ENCODE measurements around the gene NINJ1. TPM values are rescaled to one million over a fixed set of nuclear protein-coding genes. Genes with fewer than 3 reads are reported as not detected.
A peak's percentile ranks its signal among the peaks of the same experiment; 100 is the strongest.

The NINJ1 gene
- total RNA-seq, 1 donor from 2014 or later: 21.6 TPM

DNA sequence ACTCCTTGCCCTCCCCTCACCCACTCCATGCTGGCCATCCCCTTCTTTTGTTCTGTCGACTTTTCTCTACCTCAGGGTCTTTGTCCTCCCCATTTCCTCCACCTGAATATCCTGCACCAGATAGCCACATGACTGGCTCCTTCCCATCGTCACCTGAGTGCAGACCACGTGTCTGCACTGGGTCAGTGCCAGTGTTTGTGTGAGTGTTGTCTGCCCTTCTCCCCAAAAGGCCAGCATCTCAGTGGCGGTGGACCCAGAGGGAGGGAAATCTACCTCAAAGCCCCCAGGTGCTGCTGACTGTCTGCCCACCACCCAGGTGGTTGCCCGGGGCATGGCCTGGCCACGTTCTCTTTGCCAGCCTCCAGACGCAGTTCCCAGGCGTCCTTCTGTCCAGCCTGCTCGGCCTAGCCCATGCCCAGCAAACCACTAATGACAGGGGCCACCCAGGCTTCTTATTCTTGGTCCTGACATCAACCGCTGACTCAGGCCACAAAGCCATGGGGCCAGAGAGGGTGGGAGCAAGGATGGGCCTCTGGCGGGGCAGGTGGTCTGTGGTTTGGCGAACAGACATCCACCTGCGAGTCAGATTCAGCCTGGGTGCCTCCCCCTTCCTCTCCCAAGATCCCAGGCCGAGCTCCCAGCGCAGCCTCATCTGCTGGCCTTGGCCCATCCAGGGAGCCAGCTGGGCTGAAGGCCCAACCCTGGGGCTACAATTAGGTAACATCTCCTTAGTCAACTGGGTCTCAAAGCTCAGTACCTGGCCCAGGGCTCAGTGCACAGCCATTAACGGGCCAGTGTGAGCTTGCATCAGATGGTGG lies 5.5 kb upstream of the NINJ1 start:
- Mint-ChIP-seq H3K4me1 (ENCODE audit: unreplicated experiment) (peaks cover 6% of the 10 kb centered on the region), H3K36me3 (no peaks in the 10 kb centered on the region), H3K9me3 (no peaks in the 10 kb centered on the region), H3K4me3 (no peak overlapping the region), H3K27ac (no peak overlapping the region), H3K27me3 (no peaks in the 10 kb centered on the region)
- TF ChIP-seq, protein P1, sequence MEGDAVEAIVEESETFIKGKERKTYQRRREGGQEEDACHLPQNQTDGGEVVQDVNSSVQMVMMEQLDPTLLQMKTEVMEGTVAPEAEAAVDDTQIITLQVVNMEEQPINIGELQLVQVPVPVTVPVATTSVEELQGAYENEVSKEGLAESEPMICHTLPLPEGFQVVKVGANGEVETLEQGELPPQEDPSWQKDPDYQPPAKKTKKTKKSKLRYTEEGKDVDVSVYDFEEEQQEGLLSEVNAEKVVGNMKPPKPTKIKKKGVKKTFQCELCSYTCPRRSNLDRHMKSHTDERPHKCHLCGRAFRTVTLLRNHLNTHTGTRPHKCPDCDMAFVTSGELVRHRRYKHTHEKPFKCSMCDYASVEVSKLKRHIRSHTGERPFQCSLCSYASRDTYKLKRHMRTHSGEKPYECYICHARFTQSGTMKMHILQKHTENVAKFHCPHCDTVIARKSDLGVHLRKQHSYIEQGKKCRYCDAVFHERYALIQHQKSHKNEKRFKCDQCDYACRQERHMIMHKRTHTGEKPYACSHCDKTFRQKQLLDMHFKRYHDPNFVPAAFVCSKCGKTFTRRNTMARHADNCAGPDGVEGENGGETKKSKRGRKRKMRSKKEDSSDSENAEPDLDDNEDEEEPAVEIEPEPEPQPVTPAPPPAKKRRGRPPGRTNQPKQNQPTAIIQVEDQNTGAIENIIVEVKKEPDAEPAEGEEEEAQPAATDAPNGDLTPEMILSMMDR (conservative IDR thresholded peaks at IDR 0.05): no peak
- DNase-seq (ENCODE audit: extremely low spot score, unreplicated experiment): no peak

DNA sequence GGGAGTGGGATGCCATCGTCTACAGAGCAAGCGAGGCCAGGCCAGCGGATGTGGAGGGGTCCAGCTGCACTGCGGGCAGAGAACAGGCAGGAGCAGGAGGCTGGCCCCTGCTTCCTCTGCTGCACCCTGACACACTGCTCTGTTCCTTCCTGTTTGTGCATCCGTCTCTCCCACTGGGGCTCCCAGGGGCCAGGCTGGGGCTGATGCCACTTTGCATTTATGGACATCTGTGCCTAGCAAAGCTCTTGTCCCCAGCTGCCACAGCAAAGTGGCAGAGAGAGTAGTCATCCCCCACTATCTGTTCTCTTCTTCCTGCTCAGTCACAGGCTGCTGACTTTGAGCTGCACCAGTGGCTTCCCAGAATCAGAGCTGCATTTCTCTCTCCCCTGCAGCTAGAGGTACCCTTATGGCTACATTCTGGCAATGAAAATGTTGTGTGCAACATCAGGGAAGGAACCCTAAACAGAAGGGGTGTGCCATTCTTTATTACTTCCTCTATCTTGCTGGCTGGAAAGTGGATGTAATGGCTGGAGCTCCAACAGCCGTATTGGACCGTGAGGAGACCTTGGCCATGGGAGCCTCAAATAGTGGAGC lies 4.2 kb upstream of the NINJ1 start:
- H3K36me3 Mint-ChIP-seq: no peaks in the 10 kb centered on the region
- no peak overlapping the region for H3K4me3 Mint-ChIP-seq
- H3K27ac Mint-ChIP-seq: no peak overlapping the region
- TF ChIP-seq, protein P1 (conservative IDR thresholded peaks at IDR 0.05): no peak
- H3K9me3 Mint-ChIP-seq: no peaks in the 10 kb centered on the region
- H3K4me1 Mint-ChIP-seq (ENCODE audit: unreplicated experiment): no peaks in the 10 kb centered on the region
- H3K27me3 Mint-ChIP-seq: no peaks in the 10 kb centered on the region
- no peak for DNase-seq (ENCODE audit: extremely low spot score, unreplicated experiment)

DNA sequence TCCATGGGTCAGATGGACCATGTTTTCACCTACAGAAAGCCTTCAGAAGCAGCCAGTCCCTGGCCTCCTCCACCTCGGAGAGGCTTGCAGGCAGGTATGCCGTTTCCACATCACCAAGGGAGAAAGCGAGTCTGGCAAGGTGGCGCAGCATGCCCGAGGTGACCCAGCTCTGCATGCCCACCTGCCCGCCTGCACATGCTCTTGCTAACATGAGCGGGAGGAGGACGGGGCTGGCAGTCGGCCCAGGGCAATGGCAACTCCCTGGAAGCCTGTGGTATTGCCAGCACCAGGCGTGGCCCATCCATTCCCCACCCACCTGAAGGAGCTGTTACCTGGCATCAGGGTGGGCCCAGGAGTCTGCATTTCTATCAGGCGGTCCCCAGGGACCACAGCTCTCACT lies 3.3 kb upstream of the NINJ1 start:
- Mint-ChIP-seq H3K9me3 (no peaks in the 10 kb centered on the region), H3K27ac (no peak overlapping the region), H3K4me1 (ENCODE audit: unreplicated experiment) (peaks cover 7% of the 10 kb centered on the region), H3K4me3 (no peak overlapping the region), H3K27me3 (no peaks in the 10 kb centered on the region), H3K36me3 (no peaks in the 10 kb centered on the region)
- no peak for DNase-seq (ENCODE audit: extremely low spot score, unreplicated experiment)
- TF ChIP-seq, protein P1 (conservative IDR thresholded peaks at IDR 0.05): no peak

DNA sequence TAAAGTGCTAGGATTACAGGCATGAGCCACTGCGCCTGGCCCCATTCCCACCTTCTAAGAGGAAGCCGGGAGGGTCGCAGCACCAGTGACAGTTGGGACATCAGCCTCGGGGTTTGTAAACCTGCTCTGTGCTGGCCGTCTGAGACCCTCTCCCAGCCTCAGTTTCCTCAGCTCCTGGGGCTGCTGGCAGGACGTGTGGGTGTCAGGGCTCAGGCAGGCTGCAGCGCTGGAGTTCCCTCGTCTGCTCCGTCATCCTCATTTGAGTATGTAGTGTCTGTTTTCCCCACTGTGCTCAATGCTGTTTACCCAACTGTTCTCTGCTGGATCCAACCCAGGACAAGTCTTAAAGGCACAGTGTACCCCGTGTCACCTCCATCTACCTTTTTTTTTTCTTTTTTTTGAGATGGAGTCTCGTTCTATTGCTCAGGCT lies 2.0 kb upstream of the NINJ1 start:
- H3K9me3 Mint-ChIP-seq: no peaks in the 10 kb centered on the region
- H3K4me3 Mint-ChIP-seq: peak overlapping the region; percentile 66
- no peaks in the 10 kb centered on the region for H3K36me3 Mint-ChIP-seq
- H3K4me1 Mint-ChIP-seq (ENCODE audit: unreplicated experiment): peaks cover 7% of the 10 kb centered on the region
- no peak for DNase-seq (ENCODE audit: extremely low spot score, unreplicated experiment)
- H3K27ac Mint-ChIP-seq: no peak overlapping the region
- no peaks in the 10 kb centered on the region for H3K27me3 Mint-ChIP-seq
- TF ChIP-seq, protein P1 (conservative IDR thresholded peaks at IDR 0.05): no peak

DNA sequence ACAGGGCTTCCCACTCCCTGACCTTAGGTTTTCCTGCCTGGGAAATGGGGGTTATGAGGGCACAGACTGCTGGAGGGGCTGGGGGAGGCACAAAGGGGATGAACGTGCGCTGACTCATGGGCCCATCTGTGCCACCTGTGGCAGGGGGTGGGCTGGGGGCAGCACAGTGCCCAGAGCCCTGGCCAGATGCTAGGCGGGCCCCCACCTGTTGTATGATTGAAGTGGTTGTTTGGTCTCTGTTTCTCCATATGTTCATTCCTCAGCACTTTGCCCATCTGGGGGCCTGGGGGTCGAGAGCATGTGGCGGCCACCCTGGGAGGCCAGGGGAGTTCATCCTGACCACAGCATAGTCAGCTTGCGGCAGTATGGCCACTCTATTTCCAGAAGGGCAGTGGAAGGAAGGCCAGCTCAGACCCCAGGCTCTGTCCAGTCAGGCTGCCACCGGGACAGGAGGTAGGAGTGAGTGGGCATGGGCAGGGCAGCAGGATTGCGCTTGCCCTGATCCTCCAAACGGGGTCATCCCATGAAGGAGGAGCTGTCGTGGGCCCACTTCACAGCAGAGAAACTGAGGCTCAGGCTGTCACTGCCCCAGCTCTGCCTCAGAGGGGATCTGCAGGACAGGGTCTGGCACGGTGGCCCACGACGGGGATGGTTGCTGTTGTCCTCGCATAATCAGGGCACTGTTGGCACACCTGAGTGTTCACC lies 841 bp upstream of the NINJ1 start:
- H3K4me3 Mint-ChIP-seq: peak overlapping the region; percentile 82
- TF ChIP-seq, protein P1 (conservative IDR thresholded peaks at IDR 0.05): no peak
- peak overlapping the region; percentile 64 for H3K27ac Mint-ChIP-seq
- H3K9me3 Mint-ChIP-seq: no peaks in the 10 kb centered on the region
- no peaks in the 10 kb centered on the region for H3K36me3 Mint-ChIP-seq
- H3K27me3 Mint-ChIP-seq: no peaks in the 10 kb centered on the region
- H3K4me1 Mint-ChIP-seq (ENCODE audit: unreplicated experiment): peaks cover 7% of the 10 kb centered on the region
- no peak for DNase-seq (ENCODE audit: extremely low spot score, unreplicated experiment)

All from type B pancreatic cell (in vitro differentiated cells).